ENCODE results near the gene SCUBE3. TPM values are rescaled to one million over a fixed set of nuclear protein-coding genes. Genes with fewer than 3 reads are reported as not detected.

Gene SCUBE3
- total and polyA plus RNA-seq, 2 of the 13 experiments (the other 11 are each of a cell fraction or from before 2014, with no cell fraction given), result not detected

DNA sequence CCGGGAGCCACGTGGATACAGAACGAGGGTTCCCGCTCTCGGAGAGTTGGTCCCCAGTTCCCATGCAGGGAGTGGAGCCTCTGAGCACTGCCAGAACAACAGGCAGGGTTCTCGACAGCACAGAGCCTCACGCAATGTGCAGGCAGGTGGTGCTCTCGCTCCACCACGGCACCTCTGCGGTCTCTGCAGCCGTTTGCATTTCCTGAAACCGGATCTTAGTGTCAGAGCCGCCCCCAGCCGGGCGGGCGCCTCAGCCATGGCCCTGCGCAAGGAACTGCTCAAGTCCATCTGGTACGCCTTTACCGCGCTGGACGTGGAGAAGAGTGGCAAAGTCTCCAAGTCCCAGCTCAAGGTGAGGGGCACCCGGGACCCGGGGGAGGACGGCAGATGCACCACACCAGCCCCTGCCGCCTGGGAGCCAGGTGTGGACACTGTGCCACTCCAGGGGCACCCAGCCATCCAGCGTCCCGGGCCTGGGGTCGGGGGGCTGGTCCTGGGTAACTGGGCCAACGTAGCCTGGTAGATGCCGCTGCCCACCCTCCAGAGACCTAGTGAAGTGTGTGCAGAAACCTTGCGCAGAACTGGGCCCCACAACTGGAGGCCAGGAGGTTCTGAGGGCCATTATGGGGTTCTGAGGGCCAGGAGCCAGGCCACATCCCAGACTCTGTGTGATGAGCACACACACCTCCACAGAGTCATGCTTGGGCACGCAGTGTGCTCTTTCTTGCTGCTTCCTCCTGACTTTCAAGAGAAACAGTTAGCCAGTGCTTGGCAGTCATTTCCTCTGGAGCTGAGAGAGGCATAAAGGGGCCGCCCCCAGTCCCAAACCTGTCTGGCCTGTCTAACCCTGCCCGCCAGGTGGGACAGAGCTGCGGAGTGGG is 84.1 kb downstream of the SCUBE3 start, which contains the start of gene DEF6 (continued):
- TF ChIP-seq, protein P1, sequence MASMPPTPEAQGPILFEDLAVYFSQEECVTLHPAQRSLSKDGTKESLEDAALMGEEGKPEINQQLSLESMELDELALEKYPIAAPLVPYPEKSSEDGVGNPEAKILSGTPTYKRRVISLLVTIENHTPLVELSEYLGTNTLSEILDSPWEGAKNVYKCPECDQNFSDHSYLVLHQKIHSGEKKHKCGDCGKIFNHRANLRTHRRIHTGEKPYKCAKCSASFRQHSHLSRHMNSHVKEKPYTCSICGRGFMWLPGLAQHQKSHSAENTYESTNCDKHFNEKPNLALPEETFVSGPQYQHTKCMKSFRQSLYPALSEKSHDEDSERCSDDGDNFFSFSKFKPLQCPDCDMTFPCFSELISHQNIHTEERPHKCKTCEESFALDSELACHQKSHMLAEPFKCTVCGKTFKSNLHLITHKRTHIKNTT (CRISPR knock-in tag; IDR thresholded peaks at IDR 0.05), result no peak
- TF ChIP-seq SP140L (CRISPR knock-in tag; IDR thresholded peaks at IDR 0.05; ENCODE audit: borderline replicate concordance), result no peak
- TF ChIP-seq TRIM24 (CRISPR knock-in tag; IDR thresholded peaks at IDR 0.05), result no peak
- peak; percentile 53; the same call in 1 of the 2 replicates for TF ChIP-seq GATA4 (IDR thresholded peaks at IDR 0.05; ENCODE audit: borderline replicate concordance, low read depth)

DNA sequence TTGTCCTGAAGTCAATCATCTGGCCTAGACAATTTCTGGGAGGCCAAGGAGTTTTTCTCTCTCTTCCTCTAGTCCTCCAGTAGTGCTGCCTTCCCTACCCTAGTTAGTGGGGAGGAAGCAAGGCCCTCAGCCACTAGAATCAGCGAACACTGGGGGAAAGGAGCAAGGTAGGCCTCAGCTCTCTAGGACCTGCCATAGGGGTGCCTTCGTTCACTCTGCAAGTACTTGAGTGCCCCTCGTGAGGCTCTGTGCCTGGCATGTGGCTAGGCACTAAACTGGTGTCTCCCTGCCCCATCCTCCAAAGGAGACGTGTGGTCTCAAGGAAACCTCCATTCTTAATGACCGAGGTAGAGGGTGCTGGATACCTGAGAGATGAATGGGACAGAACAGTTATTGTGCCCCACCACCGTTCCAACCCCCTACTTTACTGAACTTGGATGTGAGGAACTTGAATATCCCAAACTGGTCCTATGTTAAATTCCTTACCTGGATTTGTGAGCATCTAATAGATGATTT is 84.9 kb downstream of the SCUBE3 start:
- no TSS peak for BruUV-seq (replicated peaks)
- peaks cover 1 to 3% of the 10 kb centered on the region in 2 experiments; a peak in 1 of 5 replicates for H3K36me3 ChIP-seq (replicated peaks in 1 of 2; ENCODE audit: control insufficient read depth in 1 of 2, insufficient read depth in 2 of 2, low read length in 2 of 2)
- peak overlapping the region; percentile 82 for H3K4me2 ChIP-seq (ENCODE audit: low read depth, low read length)
- H3K4me3 ChIP-seq (replicated peaks in 1 of 3; ENCODE audit: insufficient read depth in 1 of 3, low read depth in 2 of 3, low read length in 3 of 3), result peak overlapping the region in 2 of 3 experiments; percentile 77 to 81; a peak in 4 of 6 replicates
- in situ Hi-C loops (cut with HindIII; ENCODE audit: extremely low pct_ligation_motif_present, low pct_unique_long_range_greater_than_20kb) (loop anchor here (5.0 kb wide), 2 partner anchors 34 to 169 kb away; partner anchors contain the start of gene RPL10A), intact Hi-C loops (cut with micrococcal nuclease; ENCODE audit: unreplicated experiment) (loop anchor here (10.0 kb wide), 1 partner anchor 436 kb away; the partner anchor contains the start of gene ARMC12)
- ChIA-PET POLR2A (interaction anchor here (0.6 to 3.0 kb wide), 5 partner anchors 12 to 151 kb away, joined by 3 to 7 read pairs (median 3); no protein-coding TSS in a partner anchor), CTCF (ENCODE audit: low intra/inter-chr PET ratio, low total read pairs) (interaction anchor here (1.9 to 2.8 kb wide), 3 partner anchors 29 to 169 kb away, joined by 17 to 35 read pairs (median 28); partner anchors contain the start of gene RPL10A)
- WGBS (ENCODE audit: low lambda C conversion rate), result 88% methylated on average over 6 of the region's 6 CpGs
- no peaks in the 10 kb centered on the region for H3K9me3 ChIP-seq (ENCODE audit: low read length)
- peak; percentile 28 for FAIRE-seq
- no peaks in the 10 kb centered on the region for H3K27me3 ChIP-seq (ENCODE audit: control insufficient read depth in 1 of 2, insufficient read depth in 2 of 2, low read length in 2 of 2)
- DNase-seq (ENCODE audit: low spot score), result no peak
- no peaks in the 10 kb centered on the region for H4K20me1 ChIP-seq (ENCODE audit: insufficient read depth, low read length)
- H2AFZ ChIP-seq (ENCODE audit: low read length), result no peak overlapping the region
- TF ChIP-seq, protein P2, sequence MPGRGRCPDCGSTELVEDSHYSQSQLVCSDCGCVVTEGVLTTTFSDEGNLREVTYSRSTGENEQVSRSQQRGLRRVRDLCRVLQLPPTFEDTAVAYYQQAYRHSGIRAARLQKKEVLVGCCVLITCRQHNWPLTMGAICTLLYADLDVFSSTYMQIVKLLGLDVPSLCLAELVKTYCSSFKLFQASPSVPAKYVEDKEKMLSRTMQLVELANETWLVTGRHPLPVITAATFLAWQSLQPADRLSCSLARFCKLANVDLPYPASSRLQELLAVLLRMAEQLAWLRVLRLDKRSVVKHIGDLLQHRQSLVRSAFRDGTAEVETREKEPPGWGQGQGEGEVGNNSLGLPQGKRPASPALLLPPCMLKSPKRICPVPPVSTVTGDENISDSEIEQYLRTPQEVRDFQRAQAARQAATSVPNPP (CRISPR knock-in tag; IDR thresholded peaks at IDR 0.05), result no peak
- TF ChIP-seq ZNF121 (CRISPR knock-in tag; IDR thresholded peaks at IDR 0.05) (no peak), ATM (IDR thresholded peaks at IDR 0.05; ENCODE audit: borderline replicate concordance) (no peak)
- no peak overlapping the region for H3K27ac ChIP-seq (ENCODE audit: extremely low read length, insufficient read depth, low read length)
- peaks cover 33% of the 10 kb centered on the region for H3K4me1 ChIP-seq (ENCODE audit: insufficient read depth, low read length)
- H3K79me2 ChIP-seq (ENCODE audit: insufficient read depth, low read length), result no peaks in the 10 kb centered on the region
- no peak for ATAC-seq
- peak overlapping the region; percentile 64 for H3K9ac ChIP-seq (ENCODE audit: insufficient read depth, low read depth, low read length)
